ENCODE data around the gene GSAP. TPM values are rescaled to one million over a fixed set of nuclear protein-coding genes. Genes with fewer than 3 reads are reported as not detected.
A peak's percentile ranks its signal among the peaks of the same experiment; 100 is the strongest.

Gene GSAP
- total and polyA plus RNA-seq, 9 donors = 4.0 to 19.4 (median 11.2) TPM

GRCh38 chr7:77417801-77418200 is 1.7 kb upstream of the GSAP start:
- H3K27ac ChIP-seq = no peak overlapping the region
- H3K27me3 ChIP-seq = no peaks in the 10 kb centered on the region
- H3K36me3 ChIP-seq = no peaks in the 10 kb centered on the region
- no peaks in the 10 kb centered on the region for H3K4me1 ChIP-seq (ENCODE audit: insufficient read depth)
- TF ChIP-seq POLR2A (IDR thresholded peaks at IDR 0.05) = no peak
- TF ChIP-seq CTCF (IDR thresholded peaks at IDR 0.05) = no peak
- no peak for TF ChIP-seq EP300 (IDR thresholded peaks at IDR 0.05)
- intact Hi-C loops (cut with DNase I) = no loop called here
- H3K9me3 ChIP-seq = no peaks in the 10 kb centered on the region
- DNase-seq = no peak
- H3K4me3 ChIP-seq = no peak overlapping the region
- WGBS, 3 donors = 94 to 95% (median 95%) methylated on average over 4 of the region's 4 CpGs

GRCh38 chr7:77416621-77417371 is 647 bp upstream of the GSAP start:
- WGBS, 3 donors = 56 to 68% (median 58%) methylated on average over 19 to 20 of the region's 20 CpGs

GRCh38 chr7:77415476-77415822 is 700 bp downstream of the GSAP start:
- intact Hi-C loops (cut with DNase I) = no loop called here
- H3K27me3 ChIP-seq = no peaks in the 10 kb centered on the region
- peak overlapping the region; percentile 41 to 48 for H3K27ac ChIP-seq
- H3K4me3 ChIP-seq = peak overlapping the region; percentile 77
- H3K36me3 ChIP-seq = no peaks in the 10 kb centered on the region
- H3K4me1 ChIP-seq (ENCODE audit: insufficient read depth) = no peaks in the 10 kb centered on the region
- no peak for DNase-seq
- TF ChIP-seq EP300 (IDR thresholded peaks at IDR 0.05) = no peak
- no peak for TF ChIP-seq CTCF (IDR thresholded peaks at IDR 0.05)
- TF ChIP-seq POLR2A (IDR thresholded peaks at IDR 0.05) = no peak
- 2 to 6% (median 3%) methylated on average over 21 to 25 of the region's 25 CpGs for WGBS, 3 donors
- H3K9me3 ChIP-seq = no peaks in the 10 kb centered on the region

More at GRCh38 chr7:77416621-77417371, 647 bp upstream of the GSAP start:
- H3K27ac ChIP-seq = peak overlapping the region in 1 of 2 donors; percentile 41
- H3K27me3 ChIP-seq = no peaks in the 10 kb centered on the region
- DNase-seq = no peak
- intact Hi-C loops (cut with DNase I) = no loop called here
- no peaks in the 10 kb centered on the region for H3K9me3 ChIP-seq
- H3K4me3 ChIP-seq = peak overlapping the region; percentile 77
- no peaks in the 10 kb centered on the region for H3K36me3 ChIP-seq
- H3K4me1 ChIP-seq (ENCODE audit: insufficient read depth) = no peaks in the 10 kb centered on the region
- TF ChIP-seq CTCF (IDR thresholded peaks at IDR 0.05) = no peak

- no peak overlapping the region for H3K27ac ChIP-seq
- no peak for TF ChIP-seq POLR2A (IDR thresholded peaks at IDR 0.05)
- TF ChIP-seq EP300 (IDR thresholded peaks at IDR 0.05) = no peak
- TF ChIP-seq CTCF (IDR thresholded peaks at IDR 0.05) = no peak
- no peak overlapping the region for H3K4me3 ChIP-seq
Measured at GRCh38 chr7:77413861-77414424, 2.2 kb downstream of the GSAP start.

More at GRCh38 chr7:77413861-77414424, 2.2 kb downstream of the GSAP start:
- intact Hi-C loops (cut with DNase I) = no loop called here
- no peaks in the 10 kb centered on the region for H3K9me3 ChIP-seq
- no peak for DNase-seq
- no peaks in the 10 kb centered on the region for H3K27me3 ChIP-seq
- no peaks in the 10 kb centered on the region for H3K4me1 ChIP-seq (ENCODE audit: insufficient read depth)
- no peaks in the 10 kb centered on the region for H3K36me3 ChIP-seq

Measured in ovary (tissue), 9 donors.